ENCODE data around the gene SLC12A9.
A peak's percentile ranks its signal among the peaks of the same experiment; 100 is the strongest.
"Not testable (repeated sequence)": the region's sequence is repeated elsewhere in the genome, so short reads cannot be mapped to it uniquely, and the experiment has no call there.

The SLC12A9 gene, protein sequence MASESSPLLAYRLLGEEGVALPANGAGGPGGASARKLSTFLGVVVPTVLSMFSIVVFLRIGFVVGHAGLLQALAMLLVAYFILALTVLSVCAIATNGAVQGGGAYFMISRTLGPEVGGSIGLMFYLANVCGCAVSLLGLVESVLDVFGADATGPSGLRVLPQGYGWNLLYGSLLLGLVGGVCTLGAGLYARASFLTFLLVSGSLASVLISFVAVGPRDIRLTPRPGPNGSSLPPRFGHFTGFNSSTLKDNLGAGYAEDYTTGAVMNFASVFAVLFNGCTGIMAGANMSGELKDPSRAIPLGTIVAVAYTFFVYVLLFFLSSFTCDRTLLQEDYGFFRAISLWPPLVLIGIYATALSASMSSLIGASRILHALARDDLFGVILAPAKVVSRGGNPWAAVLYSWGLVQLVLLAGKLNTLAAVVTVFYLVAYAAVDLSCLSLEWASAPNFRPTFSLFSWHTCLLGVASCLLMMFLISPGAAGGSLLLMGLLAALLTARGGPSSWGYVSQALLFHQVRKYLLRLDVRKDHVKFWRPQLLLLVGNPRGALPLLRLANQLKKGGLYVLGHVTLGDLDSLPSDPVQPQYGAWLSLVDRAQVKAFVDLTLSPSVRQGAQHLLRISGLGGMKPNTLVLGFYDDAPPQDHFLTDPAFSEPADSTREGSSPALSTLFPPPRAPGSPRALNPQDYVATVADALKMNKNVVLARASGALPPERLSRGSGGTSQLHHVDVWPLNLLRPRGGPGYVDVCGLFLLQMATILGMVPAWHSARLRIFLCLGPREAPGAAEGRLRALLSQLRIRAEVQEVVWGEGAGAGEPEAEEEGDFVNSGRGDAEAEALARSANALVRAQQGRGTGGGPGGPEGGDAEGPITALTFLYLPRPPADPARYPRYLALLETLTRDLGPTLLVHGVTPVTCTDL

DNA sequence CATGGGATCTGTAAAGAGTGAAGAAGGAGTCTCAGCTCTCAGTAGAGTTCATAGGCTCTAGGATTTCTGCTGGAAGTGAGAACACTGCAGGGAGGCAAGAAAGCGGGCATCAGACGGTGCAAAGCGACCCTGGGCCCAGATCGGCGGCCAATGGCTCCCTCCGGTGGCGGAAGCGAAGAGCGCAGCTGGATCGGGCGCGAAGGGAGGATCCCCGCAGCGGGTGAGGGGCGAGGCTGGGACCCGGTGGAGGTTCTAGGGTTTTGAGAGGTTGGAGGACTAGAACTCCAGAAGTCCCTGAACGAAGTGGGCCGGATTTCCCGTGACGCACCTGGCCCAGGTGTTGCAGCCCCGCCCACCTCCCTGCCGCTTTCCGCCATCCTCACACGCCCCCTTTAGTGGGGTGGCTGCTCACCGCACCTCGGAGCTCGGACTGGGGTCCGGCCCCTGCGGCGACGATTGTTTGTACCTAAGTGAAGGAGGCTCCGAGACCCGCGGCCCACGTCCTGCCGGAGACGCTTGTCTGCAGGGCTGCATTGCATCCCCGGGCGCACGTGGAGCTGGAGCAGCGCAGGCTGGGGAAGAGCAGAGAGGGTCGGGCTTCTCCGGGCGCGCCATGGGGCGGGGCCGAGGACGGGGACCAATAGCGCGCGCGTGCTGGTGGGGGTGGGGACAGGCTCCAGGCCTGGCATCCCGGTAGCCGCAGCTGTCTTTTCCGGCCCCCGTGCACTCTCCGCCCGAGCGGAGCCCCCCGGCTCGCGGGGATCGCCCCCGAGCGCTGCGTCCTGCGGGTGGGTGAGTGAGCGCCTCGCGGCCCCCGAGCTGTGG is at the start of gene SLC12A9:
TSS of gene SLC12A9 (plus strand) at position 666 of the 825 bp plus-strand sequence. CDS start 1,485 bp downstream, outside the sequence.
- Mint-ChIP-seq H3K27ac (peak within 1 kb of the TSS; percentile 94), H3K9me3 (no peaks in the 10 kb centered on the region), H3K4me3 (peak within 1 kb of the TSS; percentile 89), H3K27me3 (no peaks in the 10 kb centered on the region), H3K4me1 (ENCODE audit: low read depth) (peaks cover 22% of the 10 kb centered on the region), H3K36me3 (ENCODE audit: low read depth) (peaks cover 24% of the 10 kb centered on the region)
- DNase-seq: peak; percentile 92

DNA sequence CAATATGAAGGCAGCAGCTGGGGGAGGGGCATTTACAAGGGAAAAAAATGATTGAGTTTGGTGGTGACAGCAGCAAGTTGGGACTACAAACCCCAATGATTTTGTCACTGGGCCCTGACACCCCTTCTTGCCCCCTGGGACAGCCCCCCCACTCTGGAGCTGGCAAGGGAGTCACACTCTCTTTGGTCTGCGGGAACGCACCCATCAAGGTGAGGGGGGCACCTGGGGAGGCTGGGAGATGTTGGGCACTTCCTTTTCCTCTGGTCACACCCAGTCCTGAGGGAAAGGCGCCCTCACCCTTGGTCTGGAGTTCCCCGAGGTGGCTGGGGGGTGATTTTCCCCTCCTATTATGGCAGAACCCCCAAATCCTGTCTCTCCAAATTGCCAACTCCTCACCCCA is 49.6 kb upstream of the SLC12A9 start:
- peaks cover 18% of the 10 kb centered on the region for H3K27me3 Mint-ChIP-seq

DNA sequence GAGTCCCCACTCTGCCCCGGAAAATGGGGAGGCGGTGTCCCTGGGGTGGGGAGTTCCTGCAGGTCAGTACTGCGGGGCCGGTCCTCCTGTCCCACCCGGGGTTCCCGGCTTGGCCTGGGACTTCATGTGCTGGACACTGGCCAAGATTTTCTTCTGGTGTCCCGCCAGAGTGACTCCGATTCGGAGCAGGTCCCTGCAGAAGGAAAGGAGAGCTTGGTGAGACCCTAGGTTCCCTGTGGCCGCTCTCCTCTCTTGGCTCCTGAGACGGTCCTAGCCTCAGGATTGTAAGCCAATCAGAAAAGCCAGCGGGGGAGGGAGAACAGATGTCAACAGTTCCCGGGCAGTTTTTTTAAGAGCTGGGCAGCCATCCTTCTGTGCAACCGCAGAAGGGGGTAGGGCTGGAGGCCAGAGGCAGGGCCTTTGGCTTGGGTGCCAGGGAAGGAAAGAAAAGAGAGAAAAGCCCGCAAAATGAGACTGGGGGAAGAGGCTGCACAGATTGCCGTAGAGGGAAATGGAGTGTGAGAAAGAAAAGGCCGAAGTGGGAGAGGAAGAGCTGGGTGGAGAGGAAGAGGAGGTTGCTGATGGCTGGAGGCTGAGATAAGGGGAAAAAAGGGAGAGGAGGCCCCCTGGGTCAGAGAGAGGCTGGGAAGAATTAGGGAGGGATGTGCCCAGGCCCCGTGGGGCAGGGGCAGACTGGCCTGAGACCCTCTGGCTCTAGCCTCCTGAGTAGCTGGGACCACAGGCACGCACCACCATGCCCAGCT is 48.9 kb upstream of the SLC12A9 start:
- no peak for DNase-seq
- H3K27me3 Mint-ChIP-seq: peaks cover 13% of the 10 kb centered on the region
- no peak overlapping the region for H3K4me3 Mint-ChIP-seq
- H3K4me1 Mint-ChIP-seq (ENCODE audit: low read depth): no peaks in the 10 kb centered on the region
- no peak overlapping the region for H3K27ac Mint-ChIP-seq
- no peaks in the 10 kb centered on the region for H3K9me3 Mint-ChIP-seq
- H3K36me3 Mint-ChIP-seq (ENCODE audit: low read depth): no peaks in the 10 kb centered on the region

More for the DNA sequence above, 49.6 kb upstream of the SLC12A9 start:
- H3K36me3 Mint-ChIP-seq (ENCODE audit: low read depth): no peaks in the 10 kb centered on the region
- no peak for DNase-seq
- no peak overlapping the region for H3K4me3 Mint-ChIP-seq
- no peak overlapping the region for H3K27ac Mint-ChIP-seq
- H3K9me3 Mint-ChIP-seq: no peaks in the 10 kb centered on the region
- H3K4me1 Mint-ChIP-seq (ENCODE audit: low read depth): no peaks in the 10 kb centered on the region

DNA sequence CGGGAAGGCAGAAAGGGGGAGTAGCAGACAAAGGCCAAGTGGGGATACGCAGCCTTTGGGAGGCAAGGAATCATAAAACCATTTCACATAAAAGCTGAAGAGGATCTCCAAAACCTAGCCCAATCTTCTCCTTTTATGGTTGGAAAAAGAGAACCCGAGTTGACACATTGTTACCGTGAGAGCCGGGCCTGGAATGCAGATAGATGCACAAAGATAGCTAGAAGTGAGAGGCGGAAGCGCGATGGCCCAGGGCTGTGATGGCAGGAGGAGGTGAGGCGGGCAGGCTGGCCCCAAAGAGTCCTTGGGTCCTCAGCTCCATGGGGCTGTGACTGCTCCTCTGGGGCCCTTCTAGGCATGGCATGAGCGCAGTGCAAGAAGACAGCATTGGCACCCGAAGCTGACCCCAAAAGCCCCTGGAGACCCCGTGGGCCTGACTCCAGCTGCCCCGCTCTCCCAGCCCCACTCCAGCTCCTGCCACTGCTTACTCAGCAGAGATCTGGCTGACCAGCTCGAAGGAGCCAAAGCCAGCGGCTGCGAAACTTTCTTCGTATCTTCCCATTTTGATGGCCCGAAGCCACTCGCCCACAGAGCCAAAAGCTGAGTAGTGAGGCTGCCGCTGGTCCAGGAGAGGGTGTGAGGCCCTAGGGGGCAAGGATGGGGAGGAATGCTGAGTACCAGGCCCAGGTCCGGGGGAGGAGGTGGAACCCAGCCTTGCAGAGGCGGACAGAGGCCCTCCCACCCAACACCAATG is 47.7 kb upstream of the SLC12A9 start:
- DNase-seq: no peak
- Mint-ChIP-seq H3K9me3 (no peaks in the 10 kb centered on the region), H3K27ac (no peak overlapping the region), H3K4me3 (no peak overlapping the region), H3K4me1 (ENCODE audit: low read depth) (no peaks in the 10 kb centered on the region), H3K36me3 (ENCODE audit: low read depth) (no peaks in the 10 kb centered on the region), H3K27me3 (peaks cover 10% of the 10 kb centered on the region)

DNA sequence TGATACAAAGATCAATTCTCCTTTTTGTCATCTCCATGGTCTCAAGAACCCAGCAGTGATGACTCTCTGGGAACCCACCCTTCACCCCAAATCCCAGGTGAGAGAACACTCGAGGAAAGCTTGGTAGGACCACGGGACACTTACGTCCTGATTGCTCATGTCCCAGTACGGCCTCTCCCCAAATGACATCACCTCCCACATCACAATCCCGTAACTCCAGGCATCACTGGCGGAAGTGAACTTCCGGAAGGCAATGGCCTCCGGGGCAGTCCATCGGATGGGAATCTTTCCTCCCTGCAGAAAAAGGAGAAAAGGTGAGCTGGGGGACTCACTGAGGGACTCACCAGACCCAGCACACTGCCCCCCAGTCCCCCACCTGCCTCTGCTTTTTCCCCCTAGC is 46.2 kb upstream of the SLC12A9 start:
- no peaks in the 10 kb centered on the region for H3K9me3 Mint-ChIP-seq
- H3K36me3 Mint-ChIP-seq (ENCODE audit: low read depth): no peaks in the 10 kb centered on the region
- no peak for DNase-seq
- no peak overlapping the region for H3K4me3 Mint-ChIP-seq
- H3K4me1 Mint-ChIP-seq (ENCODE audit: low read depth): no peaks in the 10 kb centered on the region
- no peak overlapping the region for H3K27ac Mint-ChIP-seq
- H3K27me3 Mint-ChIP-seq: peaks cover under 1% of the 10 kb centered on the region

DNA sequence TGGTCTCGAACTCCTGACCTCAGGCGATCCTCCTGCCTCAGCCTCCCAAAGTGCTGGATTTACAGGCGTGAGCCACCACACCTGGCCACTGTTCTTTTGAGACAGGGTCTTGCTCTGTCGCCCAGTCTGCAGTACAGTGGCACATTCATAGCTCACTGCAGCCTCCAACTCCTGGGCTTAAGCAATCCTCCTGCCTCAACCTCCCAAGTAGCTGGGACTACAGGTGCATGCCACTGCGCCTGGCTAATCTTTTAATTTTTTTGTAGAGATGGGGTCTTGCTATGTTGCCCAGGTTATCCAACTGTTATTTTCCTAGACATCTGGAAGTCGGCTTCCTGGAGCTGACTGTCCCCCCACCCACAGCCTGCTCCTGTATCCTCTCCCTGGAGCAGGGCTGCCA is 45.6 kb upstream of the SLC12A9 start:
- H3K4me1 Mint-ChIP-seq (ENCODE audit: low read depth); H3K27me3 Mint-ChIP-seq; DNase-seq; H3K9me3 Mint-ChIP-seq; H3K27ac Mint-ChIP-seq; H3K36me3 Mint-ChIP-seq (ENCODE audit: low read depth); H3K4me3 Mint-ChIP-seq: not testable (repeated sequence)

DNA sequence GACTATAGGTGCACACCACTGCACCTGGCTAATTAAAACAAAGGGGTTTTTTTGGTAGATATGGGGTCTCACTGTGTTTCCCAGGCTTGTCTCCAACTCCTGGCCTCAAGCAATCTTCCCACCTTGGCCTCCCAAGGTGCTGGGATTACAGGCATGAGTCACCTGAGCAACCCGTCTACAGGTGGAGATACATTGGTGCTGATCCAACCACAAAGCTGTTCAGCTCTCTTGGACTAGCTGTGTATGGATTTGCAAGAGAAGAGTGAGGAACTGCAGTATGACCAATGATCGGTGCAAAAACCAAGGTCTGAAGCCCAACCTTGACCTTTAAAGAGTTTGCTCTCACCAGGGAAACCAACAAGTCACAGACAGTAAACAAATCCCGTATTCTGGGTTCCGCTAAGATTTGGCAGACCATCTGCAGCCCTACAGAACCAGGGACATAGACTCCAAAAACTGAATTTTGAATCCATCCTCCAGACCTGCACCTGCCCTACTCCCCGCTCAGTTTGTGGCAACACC is 44.1 kb upstream of the SLC12A9 start:
- H3K27me3 Mint-ChIP-seq: no peaks in the 10 kb centered on the region

DNA sequence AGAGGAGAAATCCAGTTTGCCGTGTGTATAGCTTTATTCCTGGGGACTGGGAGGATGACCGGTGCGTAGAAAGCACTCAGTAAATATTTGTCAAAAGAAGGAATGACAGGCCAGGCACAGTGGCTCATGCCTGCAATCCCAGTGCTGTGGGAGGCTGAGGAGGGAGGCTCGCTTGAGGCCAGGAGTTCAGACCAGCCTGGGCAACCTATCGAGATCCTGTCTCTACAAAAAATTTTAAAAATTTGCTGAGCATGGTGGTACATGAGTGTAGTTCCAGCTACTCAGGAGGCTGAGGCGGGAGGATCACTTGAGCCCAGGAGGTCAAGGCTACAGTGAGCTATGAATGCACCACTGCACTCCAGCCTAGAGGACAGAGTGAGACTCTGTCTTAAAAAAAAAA is 41.0 kb upstream of the SLC12A9 start:
- Mint-ChIP-seq H3K27me3 (no peaks in the 10 kb centered on the region), H3K36me3 (ENCODE audit: low read depth) (no peaks in the 10 kb centered on the region), H3K4me1 (ENCODE audit: low read depth) (no peaks in the 10 kb centered on the region), H3K9me3 (no peaks in the 10 kb centered on the region), H3K4me3 (no peak overlapping the region), H3K27ac (no peak overlapping the region)
- no peak for DNase-seq

More for the DNA sequence above, 44.1 kb upstream of the SLC12A9 start:
- DNase-seq: no peak
- Mint-ChIP-seq H3K36me3 (ENCODE audit: low read depth) (no peaks in the 10 kb centered on the region), H3K27ac (no peak overlapping the region), H3K4me3 (no peak overlapping the region), H3K4me1 (ENCODE audit: low read depth) (no peaks in the 10 kb centered on the region), H3K9me3 (no peaks in the 10 kb centered on the region)

DNA sequence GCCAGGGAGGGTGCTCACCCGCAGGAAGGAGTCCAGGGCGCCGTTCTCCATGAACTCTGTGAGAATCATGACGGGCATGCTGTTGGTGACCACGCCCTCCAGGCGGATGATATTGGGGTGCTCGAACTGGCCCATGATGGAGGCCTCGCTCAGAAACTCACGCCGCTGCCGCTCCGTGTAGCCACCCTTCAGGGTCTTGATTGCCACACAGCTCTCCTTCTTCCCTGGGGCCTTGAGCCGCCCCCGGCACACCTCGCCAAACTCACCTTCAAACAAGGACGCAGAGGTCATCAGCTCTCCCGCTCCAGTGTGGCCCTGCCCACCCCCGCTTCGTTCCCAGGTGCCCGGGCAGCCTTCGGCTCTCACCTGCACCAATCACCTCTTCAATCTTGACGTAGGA is 39.8 kb upstream of the SLC12A9 start:
- Mint-ChIP-seq H3K4me3 (no peak overlapping the region), H3K4me1 (ENCODE audit: low read depth) (no peaks in the 10 kb centered on the region), H3K36me3 (ENCODE audit: low read depth) (no peaks in the 10 kb centered on the region), H3K27ac (no peak overlapping the region), H3K27me3 (no peaks in the 10 kb centered on the region), H3K9me3 (no peaks in the 10 kb centered on the region)
- no peak for DNase-seq

DNA sequence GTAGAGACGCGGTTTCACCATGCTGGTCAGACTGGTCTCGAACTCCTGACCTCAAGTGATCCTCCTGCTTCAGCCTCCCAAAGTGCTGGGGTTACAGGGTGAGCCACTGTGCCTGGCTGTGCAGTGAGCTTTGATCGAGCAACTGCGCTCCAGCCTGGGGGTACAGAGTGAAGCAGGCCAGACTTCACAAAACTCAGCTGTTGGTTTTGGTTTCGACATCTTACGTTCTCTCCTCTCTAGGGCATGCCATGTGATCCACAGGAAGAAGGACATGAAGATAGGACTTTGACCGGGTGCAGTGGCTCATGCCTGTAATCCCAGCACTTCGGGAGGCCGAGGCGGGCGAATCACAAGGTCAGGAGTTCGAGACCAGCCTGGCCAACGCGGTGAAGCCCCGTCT is 36.0 kb upstream of the SLC12A9 start:
- H3K4me1 Mint-ChIP-seq (ENCODE audit: low read depth); H3K9me3 Mint-ChIP-seq; H3K27ac Mint-ChIP-seq; DNase-seq; H3K27me3 Mint-ChIP-seq; H3K36me3 Mint-ChIP-seq (ENCODE audit: low read depth); H3K4me3 Mint-ChIP-seq: not testable (repeated sequence)

DNA sequence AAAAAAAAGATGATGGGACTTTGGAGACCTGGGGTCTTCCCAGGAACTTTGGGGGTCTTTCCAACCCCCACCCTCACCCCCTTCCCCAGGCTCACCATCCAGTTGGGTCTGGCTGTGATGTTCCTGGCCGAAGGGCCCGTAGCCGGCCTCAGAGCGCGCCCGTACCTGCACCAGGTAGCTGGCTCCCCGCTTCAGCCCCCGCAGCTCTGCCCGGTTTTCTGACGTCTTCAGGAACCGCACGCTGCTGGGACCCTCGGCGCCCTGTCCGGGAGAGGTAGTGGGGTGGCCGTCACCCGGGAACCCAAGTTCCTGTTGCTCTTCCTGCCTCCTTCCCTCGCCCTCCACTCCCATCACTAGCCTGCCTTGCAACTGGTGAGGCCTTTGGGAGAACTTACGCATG is 35.4 kb upstream of the SLC12A9 start:
- no peak overlapping the region for H3K27ac Mint-ChIP-seq
- H3K4me3 Mint-ChIP-seq: no peak overlapping the region
- no peaks in the 10 kb centered on the region for H3K9me3 Mint-ChIP-seq
- no peak for DNase-seq
- no peaks in the 10 kb centered on the region for H3K36me3 Mint-ChIP-seq (ENCODE audit: low read depth)
- H3K4me1 Mint-ChIP-seq (ENCODE audit: low read depth): no peaks in the 10 kb centered on the region
- no peaks in the 10 kb centered on the region for H3K27me3 Mint-ChIP-seq

DNA sequence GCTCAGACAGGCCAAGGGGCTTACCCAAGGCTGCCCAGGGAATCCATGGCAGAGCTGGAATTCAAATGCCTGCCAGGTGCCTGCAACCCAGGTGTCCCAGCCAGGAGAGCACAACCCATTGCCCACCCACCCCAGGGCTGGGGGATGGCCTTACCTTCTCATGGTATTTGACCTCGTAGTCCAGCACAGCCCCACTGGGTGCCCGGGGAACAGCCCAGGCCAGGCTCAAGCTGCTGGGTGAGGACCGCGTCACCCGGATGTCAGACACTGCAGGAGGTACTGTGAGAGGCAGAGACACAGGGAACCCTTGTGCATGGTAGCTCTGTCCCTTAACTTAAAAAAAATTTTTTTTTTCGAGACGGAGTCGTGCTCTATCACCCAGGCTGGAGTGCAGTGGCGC is 34.1 kb upstream of the SLC12A9 start:
- Mint-ChIP-seq H3K4me1 (ENCODE audit: low read depth) (no peaks in the 10 kb centered on the region), H3K36me3 (ENCODE audit: low read depth) (no peaks in the 10 kb centered on the region), H3K9me3 (no peaks in the 10 kb centered on the region), H3K27me3 (no peaks in the 10 kb centered on the region), H3K4me3 (no peak overlapping the region), H3K27ac (no peak overlapping the region)
- no peak for DNase-seq

DNA sequence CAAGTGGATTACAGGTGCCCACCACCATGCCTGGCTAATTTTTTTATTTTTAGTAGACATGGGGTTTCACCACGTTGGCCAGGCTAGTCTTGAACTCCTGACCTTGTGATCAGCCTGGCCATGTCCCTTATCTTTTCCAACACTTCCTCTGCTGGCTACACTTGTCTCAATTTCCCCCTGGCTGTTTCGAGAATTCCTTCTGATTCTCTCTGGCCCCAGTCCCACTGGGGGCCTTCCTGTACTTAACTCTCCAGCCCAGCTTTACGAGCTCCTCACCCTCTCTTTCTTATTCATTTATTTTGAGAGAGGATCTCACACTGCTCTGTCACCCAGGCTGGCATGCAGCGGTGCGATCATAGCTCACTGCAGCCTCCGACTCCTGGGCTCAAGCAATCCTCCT is 33.7 kb upstream of the SLC12A9 start:
- no peak for DNase-seq
- no peak overlapping the region for H3K27ac Mint-ChIP-seq
- H3K4me3 Mint-ChIP-seq: no peak overlapping the region
- no peaks in the 10 kb centered on the region for H3K4me1 Mint-ChIP-seq (ENCODE audit: low read depth)
- H3K36me3 Mint-ChIP-seq (ENCODE audit: low read depth): no peaks in the 10 kb centered on the region
- H3K27me3 Mint-ChIP-seq: peaks cover 3% of the 10 kb centered on the region
- H3K9me3 Mint-ChIP-seq: no peaks in the 10 kb centered on the region

Data from activated T-cell treated with anti-CD3 and anti-CD28 coated beads, Interleukin-2, amount 50 U/mL, for 24 hours (primary cell).